HepG2 (cell line): ENCODE data around the gene TXNIP. TPM values are rescaled to one million over a fixed set of nuclear protein-coding genes. Genes with fewer than 3 reads are reported as not detected.

ENCODE experiments used
- ATF7-NPFF ChIP-seq: sonication (generic); formaldehyde crosslinking; IDR thresholded peaks from 2 replicates; pipeline ENCODE4 v1.8.1; 2023; ENCODE audit warnings: mild to moderate bottlenecking, low read depth, missing genetic modification reagents, moderate library complexity
- CENPBD1 ChIP-seq: sonication (generic); formaldehyde crosslinking; IDR thresholded peaks from 2 replicates; pipeline ENCODE4 v1.8.0; 2022; ENCODE audit warnings: missing genetic modification reagents, low read depth, mild to moderate bottlenecking, borderline replicate concordance
- DZIP1 ChIP-seq: sonication (generic); formaldehyde crosslinking; IDR thresholded peaks from 2 replicates; pipeline ENCODE4 v1.5.0; 2020; ENCODE audit warnings: mild to moderate bottlenecking, missing genetic modification reagents
- FOXJ3 ChIP-seq: sonication (generic); formaldehyde crosslinking; IDR thresholded peaks from 2 replicates; pipeline ENCODE4 v1.4.0; 2020; ENCODE audit warnings: missing genetic modification reagents, mild to moderate bottlenecking, borderline replicate concordance
- ISX ChIP-seq: sonication (generic); formaldehyde crosslinking; conservative IDR thresholded peaks from 2 replicates; pipeline ENCODE4 v1.5.0; 2020; ENCODE audit warnings: missing genetic modification reagents
- KDM5A ChIP-seq: fragments of 200-600 bp; sonication (generic); IDR thresholded peaks from 2 replicates; pipeline ENCODE4 v1.7.0; 2018; ENCODE audit warnings: antibody characterized with exemption, mild to moderate bottlenecking, low read length, borderline replicate concordance
- MAFF ChIP-seq: IDR thresholded peaks from 2 replicates; pipeline ENCODE4 v1.6.1; 2011; ENCODE audit warnings: low read depth, low read length, improper control_type of control experiment
- MYPOP ChIP-seq: sonication (generic); formaldehyde crosslinking; IDR thresholded peaks from 2 replicates; pipeline ENCODE4 v1.8.1; 2023; ENCODE audit warnings: mild to moderate bottlenecking, moderate library complexity, missing genetic modification reagents
- NCOR1 ChIP-seq: fragments of 200-600 bp; sonication (generic); IDR thresholded peaks from 2 replicates; pipeline ENCODE4 v1.7.0; 2017; ENCODE audit warnings: antibody characterized with exemption, low read length, borderline replicate concordance
- SALL1 ChIP-seq: sonication (generic); formaldehyde crosslinking; IDR thresholded peaks from 2 replicates; pipeline ENCODE4 v1.8.0; 2022; ENCODE audit warnings: mild to moderate bottlenecking, missing genetic modification reagents
- SRY ChIP-seq: sonication (generic); formaldehyde crosslinking; IDR thresholded peaks from 2 replicates; pipeline ENCODE4 v1.8.0; 2022; ENCODE audit warnings: mild to moderate bottlenecking, missing genetic modification reagents
- TFE3 ChIP-seq: IDR thresholded peaks from 2 replicates; pipeline ENCODE4 v1.6.1; 2016
- YEATS4 ChIP-seq: sonication (generic); formaldehyde crosslinking; IDR thresholded peaks from 2 replicates; pipeline ENCODE4 v1.4.0; 2020; ENCODE audit warnings: missing genetic modification reagents, borderline replicate concordance
- ZBTB1 ChIP-seq: sonication (generic); formaldehyde crosslinking; IDR thresholded peaks from 2 replicates; pipeline ENCODE4 v1.4.0; 2020; ENCODE audit warnings: missing genetic modification reagents, borderline replicate concordance
- ZC3H4 ChIP-seq: sonication (generic); formaldehyde crosslinking; IDR thresholded peaks from 2 replicates; pipeline ENCODE4 v1.4.0; 2020; ENCODE audit warnings: missing genetic modification reagents, borderline replicate concordance
- ZIK1 ChIP-seq: sonication (generic); formaldehyde crosslinking; IDR thresholded peaks from 2 replicates; pipeline ENCODE4 v1.5.0; 2020; ENCODE audit warnings: mild to moderate bottlenecking, low read depth, missing genetic modification reagents, borderline replicate concordance
- ZNF101 ChIP-seq: sonication (generic); formaldehyde crosslinking; IDR thresholded peaks from 2 replicates; pipeline ENCODE4 v1.4.0; 2020; ENCODE audit warnings: mild to moderate bottlenecking, low read depth, missing genetic modification reagents, borderline replicate concordance
- ZNF546 ChIP-seq: sonication (generic); formaldehyde crosslinking; conservative IDR thresholded peaks from 2 replicates; pipeline ENCODE4 v1.8.1; 2023; ENCODE audit warnings: mild to moderate bottlenecking, missing genetic modification reagents
- ZNF777 ChIP-seq: sonication (generic); formaldehyde crosslinking; IDR thresholded peaks from 2 replicates; pipeline ENCODE4 v1.4.0; 2020; ENCODE audit warnings: missing genetic modification reagents
- ZNF784 ChIP-seq: sonication (generic); formaldehyde crosslinking; IDR thresholded peaks from 2 replicates; pipeline ENCODE4 v1.5.1; 2020; ENCODE audit warnings: missing genetic modification reagents, mild to moderate bottlenecking, borderline replicate concordance
- ZZZ3 ChIP-seq: sonication (generic); formaldehyde crosslinking; IDR thresholded peaks from 2 replicates; pipeline ENCODE4 v1.4.0; 2020; ENCODE audit warnings: missing genetic modification reagents, mild to moderate bottlenecking, borderline replicate concordance
- polyA plus RNA-seq, 8 experiments: library from polyadenylated mRNA; depleted of rRNA in 3 of 8; stranded (reverse) in 7 of 8; unstranded in 1 of 8; fragments of >200 nt; fragmentation: Illumina TruSeq in 4 of 8; extraction: Trizol in 4 of 8; gene quantifications; 2 replicates each; pipeline versions ENCODE4 v1.2.1 to v1.2.3, GENCODE V29; 2011 to 2016; ENCODE audit warnings: low read depth in 4 of 8, missing spikeins in 1 of 8, mixed read lengths in 1 of 8; ENCODE audit not compliant: insufficient read depth in 1 of 8
- total RNA-seq, 5 experiments: library from RNA; depleted of rRNA; stranded (reverse); fragments of >200 nt; fragmentation: Illumina TruSeq; extraction: Trizol; gene quantifications; 2 replicates each; pipeline ENCODE4 v1.2.3, GENCODE V29; 2016; ENCODE audit warnings: low read depth in 1 of 5

Gene TXNIP
- total and polyA plus RNA-seq, 2 of the 13 experiments (the other 11 are each of a cell fraction or from before 2014, with no cell fraction given) = 24.4 to 237 TPM

- TF ChIP-seq ZNF784 (CRISPR knock-in tag) (no peak), SRY (CRISPR knock-in tag) (peak; percentile 63; the same call in 1 of the 2 replicates), MAFF (no peak), ZBTB1 (CRISPR knock-in tag) (no peak), FOXJ3 (CRISPR knock-in tag) (no peak), MYPOP (CRISPR knock-in tag) (no peak), CENPBD1 (CRISPR knock-in tag) (no peak), SALL1 (CRISPR knock-in tag) (peak; percentile 33; the same call in 1 of the 2 replicates), DZIP1 (CRISPR knock-in tag) (peak; percentile 9; the same call in 1 of the 2 replicates), ISX (CRISPR knock-in tag) (no peak), NCOR1 (peak; percentile 28; the same call in 1 of the 2 replicates), ZNF777 (CRISPR knock-in tag) (no peak), ZNF101 (0 out of 2 replicates have a peak, but pooled peaks have one; percentile 4), YEATS4 (no peak), ZZZ3 (CRISPR knock-in tag) (no peak), ZNF546 (CRISPR knock-in tag) (0 out of 2 replicates have a peak, but pooled peaks have one; percentile 27), TFE3 (CRISPR knock-in tag) (no peak), ZC3H4 (peak; percentile 85; the same call in 1 of the 2 replicates), ZIK1 (CRISPR knock-in tag) (no peak), KDM5A (peak; percentile 70; the same call in 1 of the 2 replicates), ATF7-NPFF (CRISPR knock-in tag) (0 out of 2 replicates have a peak, but pooled peaks have one; percentile 7)
These were observed 381 bp downstream of the TXNIP start (continued) for GRCh38 chr1:145995964-145996432.
